Thoracic aorta (tissue), 2 donors: ENCODE measurements around the gene VEGFA. TPM values are rescaled to one million over a fixed set of nuclear protein-coding genes. Genes with fewer than 3 reads are reported as not detected.

Source experiments
- ATAC-seq: fragments of 150-250 bp; one replicate; pipeline ENCODE4 v1.8.0; 2017; ENCODE audit warnings: low read depth; ENCODE audit not compliant: insufficient number of reproducible peaks, low FRiP score
- DNase-seq: peaks from one replicate; pipeline ENCODE4 v3.0.0-alpha.2; 2020; ENCODE audit warnings: low spot score
- H3K27ac ChIP-seq, 2 donors: fragments of 200-600 bp; sonication (generic); 1 replicate in 1 of 2; 2 replicates in 1 of 2; pipeline ENCODE4 v1.5.1; 2016; ENCODE audit warnings: mild to moderate bottlenecking in 2 of 2, moderate library complexity in 2 of 2
- H3K27me3 ChIP-seq: fragments of 200-600 bp; sonication (generic); replicated peaks from 2 replicates; pipeline ENCODE4 v1.6.0; 2016; ENCODE audit warnings: mild to moderate bottlenecking; ENCODE audit not compliant: insufficient read depth
- H3K36me3 ChIP-seq: fragments of 200-600 bp; sonication (generic); one replicate; pipeline ENCODE4 v1.5.1; 2016
- H3K4me1 ChIP-seq, 2 donors: fragments of 200-600 bp; sonication (generic); 1 replicate in 1 of 2; 2 replicates in 1 of 2; pipeline versions ENCODE4 v1.5.1 to v1.6.0; 2016; ENCODE audit warnings: low read depth in 2 of 2, mild to moderate bottlenecking in 1 of 2; ENCODE audit not compliant: control insufficient read depth in 1 of 2
- H3K4me3 ChIP-seq: fragments of 200-600 bp; sonication (generic); 2 replicates; pipeline ENCODE4 v1.5.1; 2016; ENCODE audit warnings: mild to moderate bottlenecking
- H3K9me3 ChIP-seq: fragments of 200-600 bp; sonication (generic); 2 replicates; pipeline ENCODE4 v1.5.1; 2016
- total RNA-seq, 2 donors: library from RNA; depleted of rRNA; stranded (reverse); fragments of >200 nt; gene quantifications; one replicate each; pipeline versions ENCODE4 v1.1.0 to v1.2.3, GENCODE V29; 2016
- TF ChIP-seq, protein P1 (sequence below): fragments of 200-600 bp; sonication (generic); IDR thresholded peaks from one replicate; pipeline ENCODE4 v1.5.1; 2019; ENCODE audit warnings: antibody characterized with exemption

Gene VEGFA
- total RNA-seq, 2 donors from 2014 or later: 36.0 to 117 TPM

DNA sequence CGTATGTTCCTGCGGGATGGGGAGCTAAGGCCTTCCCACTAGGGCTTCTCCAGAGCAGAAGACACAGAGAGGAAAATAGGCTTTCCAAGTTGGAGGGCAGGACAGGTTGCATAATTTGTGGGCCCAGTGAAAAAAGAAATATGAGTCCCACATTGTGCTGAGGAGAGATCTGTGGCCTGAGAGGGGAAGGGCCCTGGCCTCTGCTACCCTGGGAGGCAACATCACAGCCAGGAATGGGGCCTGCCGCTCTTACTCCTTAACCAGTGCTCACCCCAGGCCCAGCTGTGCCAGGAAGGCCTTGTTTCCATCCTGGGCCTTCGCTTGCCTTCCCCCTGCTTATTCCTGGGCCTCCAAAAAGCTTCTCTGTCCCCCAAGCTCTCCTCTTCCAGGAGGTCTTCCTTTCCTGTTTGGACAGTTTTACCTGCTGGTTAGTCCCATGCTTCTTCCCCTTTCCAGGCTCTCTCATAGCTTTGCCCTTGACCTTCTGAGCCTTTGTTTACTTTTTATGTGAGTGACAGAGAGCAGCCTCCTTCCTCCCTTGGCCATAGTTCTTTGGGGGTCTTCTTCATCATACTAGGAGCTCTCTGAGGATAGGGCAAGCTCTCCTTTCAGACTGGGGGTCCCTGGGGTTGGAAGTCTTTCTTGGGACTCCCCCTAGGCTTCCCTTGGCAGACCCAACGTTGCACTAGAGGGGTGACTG lies 26.2 kb upstream of the VEGFA start:
- Histone ChIP-seq H3K27me3 (no peaks in the 10 kb centered on the region), H3K4me1 (no peaks in the 10 kb centered on the region), H3K27ac (no peak overlapping the region), H3K4me3 (no peak overlapping the region), H3K9me3 (no peaks in the 10 kb centered on the region), H3K36me3 (no peaks in the 10 kb centered on the region)
- ATAC-seq (no peak), DNase-seq (no peak)
- TF ChIP-seq, protein P1, sequence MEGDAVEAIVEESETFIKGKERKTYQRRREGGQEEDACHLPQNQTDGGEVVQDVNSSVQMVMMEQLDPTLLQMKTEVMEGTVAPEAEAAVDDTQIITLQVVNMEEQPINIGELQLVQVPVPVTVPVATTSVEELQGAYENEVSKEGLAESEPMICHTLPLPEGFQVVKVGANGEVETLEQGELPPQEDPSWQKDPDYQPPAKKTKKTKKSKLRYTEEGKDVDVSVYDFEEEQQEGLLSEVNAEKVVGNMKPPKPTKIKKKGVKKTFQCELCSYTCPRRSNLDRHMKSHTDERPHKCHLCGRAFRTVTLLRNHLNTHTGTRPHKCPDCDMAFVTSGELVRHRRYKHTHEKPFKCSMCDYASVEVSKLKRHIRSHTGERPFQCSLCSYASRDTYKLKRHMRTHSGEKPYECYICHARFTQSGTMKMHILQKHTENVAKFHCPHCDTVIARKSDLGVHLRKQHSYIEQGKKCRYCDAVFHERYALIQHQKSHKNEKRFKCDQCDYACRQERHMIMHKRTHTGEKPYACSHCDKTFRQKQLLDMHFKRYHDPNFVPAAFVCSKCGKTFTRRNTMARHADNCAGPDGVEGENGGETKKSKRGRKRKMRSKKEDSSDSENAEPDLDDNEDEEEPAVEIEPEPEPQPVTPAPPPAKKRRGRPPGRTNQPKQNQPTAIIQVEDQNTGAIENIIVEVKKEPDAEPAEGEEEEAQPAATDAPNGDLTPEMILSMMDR: no peak

- no peak overlapping the region for H3K27ac ChIP-seq
- no peaks in the 10 kb centered on the region for H3K9me3 ChIP-seq
- no peak overlapping the region for H3K4me3 ChIP-seq
- H3K27me3 ChIP-seq: no peaks in the 10 kb centered on the region
- no peak for DNase-seq
- H3K36me3 ChIP-seq: no peaks in the 10 kb centered on the region
- TF ChIP-seq, protein P1: no peak
- H3K4me1 ChIP-seq: no peaks in the 10 kb centered on the region
- ATAC-seq: no peak
Measured at GRCh38 chr6:43744491-43744890, 25.5 kb upstream of the VEGFA start.

- Histone ChIP-seq H3K4me3 (no peak overlapping the region), H3K27ac (no peak overlapping the region), H3K36me3 (no peaks in the 10 kb centered on the region), H3K27me3 (no peaks in the 10 kb centered on the region), H3K9me3 (no peaks in the 10 kb centered on the region), H3K4me1 (no peaks in the 10 kb centered on the region)
- no peak for ATAC-seq
- TF ChIP-seq, protein P1: no peak
- no peak for DNase-seq
Measured at GRCh38 chr6:43744931-43745727, 24.9 kb upstream of the VEGFA start.

DNA sequence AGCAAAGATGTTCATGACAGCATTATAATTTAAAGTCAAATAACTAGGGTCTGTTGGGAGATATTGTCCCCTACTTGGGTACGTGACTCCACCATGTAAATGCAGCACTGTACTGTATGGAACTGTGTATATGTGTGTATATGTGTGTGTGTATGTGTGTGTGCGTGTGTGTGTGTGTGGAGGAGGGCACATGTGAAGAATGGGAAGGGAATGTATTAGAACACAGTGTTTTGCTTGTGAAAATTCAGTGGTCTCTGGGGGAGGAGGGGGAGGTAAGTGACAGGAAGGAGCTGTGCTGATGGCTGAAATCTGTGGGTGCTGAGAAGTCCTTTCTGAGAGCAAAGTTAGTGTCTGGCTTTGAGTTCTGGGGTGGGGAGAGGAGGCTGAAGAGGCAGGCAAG lies 23.9 kb upstream of the VEGFA start:
- Histone ChIP-seq H3K36me3 (no peaks in the 10 kb centered on the region), H3K27ac (no peak overlapping the region), H3K27me3 (no peaks in the 10 kb centered on the region), H3K4me1 (no peaks in the 10 kb centered on the region), H3K4me3 (no peak overlapping the region), H3K9me3 (no peaks in the 10 kb centered on the region)
- DNase-seq: no peak
- ATAC-seq: no peak
- TF ChIP-seq, protein P1: no peak

DNA sequence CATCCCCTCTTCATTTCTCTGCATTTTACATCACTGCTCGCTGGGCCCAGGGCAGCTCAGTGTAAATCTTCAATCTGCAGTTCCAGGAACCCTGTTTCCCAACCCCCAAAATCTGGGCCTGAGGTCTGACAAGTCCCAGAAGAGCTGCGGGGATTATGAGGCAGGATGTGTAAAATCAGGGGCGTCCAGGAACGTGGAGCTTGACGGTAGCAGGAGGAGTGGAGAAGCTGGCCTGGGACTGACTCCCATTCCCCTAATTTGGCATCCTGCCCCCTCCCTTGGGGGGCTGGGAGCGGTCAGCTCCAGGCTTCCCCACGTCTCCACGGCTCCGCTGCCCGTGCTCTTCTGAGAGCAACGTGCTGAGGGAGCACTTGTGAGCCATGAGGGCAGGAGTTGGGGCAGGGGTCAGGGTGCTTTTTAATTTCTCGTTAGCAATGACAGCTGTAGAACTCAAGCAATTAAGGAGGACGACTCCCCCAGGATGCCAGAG lies 23.4 kb upstream of the VEGFA start:
- no peaks in the 10 kb centered on the region for H3K4me1 ChIP-seq
- H3K4me3 ChIP-seq: no peak overlapping the region
- H3K27ac ChIP-seq: no peak overlapping the region
- no peak for DNase-seq
- no peak for ATAC-seq
- H3K27me3 ChIP-seq: no peaks in the 10 kb centered on the region
- H3K36me3 ChIP-seq: no peaks in the 10 kb centered on the region
- TF ChIP-seq, protein P1: no peak
- H3K9me3 ChIP-seq: no peaks in the 10 kb centered on the region
